Lower leg skin (tissue), 3 donors: Measurements from ENCODE around the gene NPRL2.

ENCODE experiments used
- CTCF ChIP-seq, 3 donors: fragments of 450-650 bp; IDR thresholded peaks; one replicate each; pipeline ENCODE4 v1.5.1; 2016; ENCODE audit warnings: antibody characterized with exemption in 3 of 3, mild to moderate bottlenecking in 3 of 3, moderate library complexity in 2 of 3
- POLR2A ChIP-seq, 2 donors: fragments of 450-650 bp; IDR thresholded peaks; one replicate each; pipeline ENCODE4 v1.6.1; 2016 to 2017; ENCODE audit warnings: antibody characterized with exemption in 2 of 2, mild to moderate bottlenecking in 1 of 2, moderate library complexity in 1 of 2

- TF ChIP-seq POLR2A (IDR thresholded peaks at IDR 0.05) (no peak), CTCF (IDR thresholded peaks at IDR 0.05) (no peak)
Measured at GRCh38 chr3:50320853-50321335, 29.7 kb downstream of the NPRL2 start.
